ENCODE results near the gene CCDC136.

The CCDC136 gene

DNA sequence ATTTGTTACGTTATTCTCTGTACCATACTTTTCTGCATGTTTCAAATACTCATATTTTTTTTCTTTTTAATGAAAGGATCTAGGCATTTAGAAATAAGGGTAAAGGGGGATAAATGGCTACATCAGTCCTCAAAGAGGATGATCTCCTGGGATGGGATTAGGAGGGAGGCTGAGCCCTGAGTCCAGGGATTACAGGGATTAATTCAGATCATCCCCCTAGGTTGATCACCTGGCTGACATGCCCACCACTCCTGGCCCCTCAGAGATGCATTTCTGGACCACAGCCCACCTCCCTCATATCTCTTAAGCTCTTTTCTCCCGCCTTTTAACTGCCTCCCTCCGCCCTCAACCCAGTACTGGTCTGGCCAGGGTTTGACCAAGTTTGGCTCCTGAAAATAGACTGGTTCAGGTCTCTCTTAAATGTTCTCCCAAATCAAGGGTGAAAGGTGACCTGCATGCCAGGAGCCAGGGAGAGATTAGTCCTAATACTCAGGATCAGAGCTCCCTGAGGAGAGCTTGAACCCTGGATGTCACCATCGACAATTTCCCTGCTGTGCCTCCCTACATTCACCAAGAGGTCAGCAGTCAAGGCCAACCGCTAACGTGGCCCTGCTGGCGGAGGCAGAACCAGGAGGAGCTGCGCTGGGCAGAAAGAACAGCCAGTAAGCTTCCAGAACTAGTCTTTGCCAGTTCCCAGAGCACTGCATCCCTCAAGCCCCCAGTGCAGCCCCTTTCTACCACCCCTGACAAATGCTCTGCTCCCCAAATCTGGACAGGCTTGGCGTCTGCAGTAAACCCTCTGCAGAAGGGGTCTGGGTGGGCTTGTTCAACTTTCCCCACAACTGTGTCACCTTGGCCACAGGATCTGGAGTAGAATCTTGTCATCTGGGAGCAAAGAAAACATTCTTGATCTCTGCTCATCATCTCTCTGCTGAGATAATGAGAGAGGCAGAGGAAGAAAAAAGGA, 3.0 kb upstream of the CCDC136 start:
- no peak for DNase-seq (ENCODE audit: extremely low read depth, low read depth)
- TF ChIP-seq, protein P1, sequence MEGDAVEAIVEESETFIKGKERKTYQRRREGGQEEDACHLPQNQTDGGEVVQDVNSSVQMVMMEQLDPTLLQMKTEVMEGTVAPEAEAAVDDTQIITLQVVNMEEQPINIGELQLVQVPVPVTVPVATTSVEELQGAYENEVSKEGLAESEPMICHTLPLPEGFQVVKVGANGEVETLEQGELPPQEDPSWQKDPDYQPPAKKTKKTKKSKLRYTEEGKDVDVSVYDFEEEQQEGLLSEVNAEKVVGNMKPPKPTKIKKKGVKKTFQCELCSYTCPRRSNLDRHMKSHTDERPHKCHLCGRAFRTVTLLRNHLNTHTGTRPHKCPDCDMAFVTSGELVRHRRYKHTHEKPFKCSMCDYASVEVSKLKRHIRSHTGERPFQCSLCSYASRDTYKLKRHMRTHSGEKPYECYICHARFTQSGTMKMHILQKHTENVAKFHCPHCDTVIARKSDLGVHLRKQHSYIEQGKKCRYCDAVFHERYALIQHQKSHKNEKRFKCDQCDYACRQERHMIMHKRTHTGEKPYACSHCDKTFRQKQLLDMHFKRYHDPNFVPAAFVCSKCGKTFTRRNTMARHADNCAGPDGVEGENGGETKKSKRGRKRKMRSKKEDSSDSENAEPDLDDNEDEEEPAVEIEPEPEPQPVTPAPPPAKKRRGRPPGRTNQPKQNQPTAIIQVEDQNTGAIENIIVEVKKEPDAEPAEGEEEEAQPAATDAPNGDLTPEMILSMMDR (IDR thresholded peaks at IDR 0.05; ENCODE audit: low read depth, low read length) = no peak

DNA sequence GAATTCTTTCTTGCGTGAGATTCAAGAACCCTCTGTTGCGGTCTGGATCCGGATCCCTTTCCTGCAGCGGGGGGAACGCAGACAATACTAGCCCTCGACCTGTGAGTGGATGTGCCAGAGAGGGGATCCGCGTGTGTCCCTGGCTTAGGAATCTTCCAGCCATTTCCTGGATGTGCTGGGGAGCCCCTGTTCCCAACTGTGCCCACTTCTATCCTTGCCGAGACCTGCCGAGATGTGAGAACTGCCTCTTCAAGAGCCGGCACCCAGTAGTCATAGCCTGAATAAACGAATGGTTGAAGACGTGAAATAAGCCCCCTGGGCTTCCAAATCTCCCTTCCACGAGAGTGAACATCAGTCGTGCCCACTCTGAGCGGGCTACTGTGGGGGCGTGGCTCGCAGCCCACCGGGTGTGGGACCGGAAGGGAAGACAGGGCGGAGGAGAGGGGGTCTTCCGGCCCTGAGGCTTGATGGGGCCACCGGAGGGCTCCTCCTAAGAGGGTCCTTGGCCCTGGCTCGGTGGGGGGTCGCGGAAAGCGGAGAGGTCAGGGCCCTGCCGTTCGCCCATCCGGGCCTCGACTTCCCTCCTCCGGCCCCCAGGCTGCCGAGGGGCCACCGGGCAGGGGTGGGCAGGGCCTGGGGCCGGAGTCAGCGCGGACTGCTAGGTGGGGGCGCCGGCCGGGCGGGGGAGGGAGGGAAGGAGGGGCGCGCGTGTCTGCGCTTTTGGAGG, 1.3 kb upstream of the CCDC136 start:
- DNase-seq (ENCODE audit: extremely low read depth, low read depth) = no peak
- TF ChIP-seq, protein P1 (IDR thresholded peaks at IDR 0.05; ENCODE audit: low read depth, low read length) = no peak

DNA sequence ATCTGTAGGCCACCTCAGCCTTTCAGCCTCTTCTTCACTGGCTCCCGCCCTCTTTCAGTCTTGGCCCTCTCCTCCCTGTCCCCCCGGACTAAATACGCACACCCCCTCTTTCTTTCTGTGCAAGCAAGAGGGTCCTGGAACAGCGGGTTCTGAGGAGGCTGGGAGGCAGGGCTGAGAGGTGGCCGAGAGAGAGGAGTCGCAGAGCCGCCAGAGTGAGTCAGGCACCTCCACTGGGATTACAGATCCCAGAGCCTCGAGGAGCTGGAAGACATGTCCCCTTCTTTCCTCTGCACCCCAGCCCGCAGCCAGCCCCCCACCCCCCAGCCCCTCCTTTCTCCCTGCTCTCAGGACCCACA, 182 bp downstream of the CCDC136 start:
- DNase-seq (ENCODE audit: extremely low read depth, low read depth) = no peak
- TF ChIP-seq, protein P1 (IDR thresholded peaks at IDR 0.05; ENCODE audit: low read depth, low read length) = no peak

DNA sequence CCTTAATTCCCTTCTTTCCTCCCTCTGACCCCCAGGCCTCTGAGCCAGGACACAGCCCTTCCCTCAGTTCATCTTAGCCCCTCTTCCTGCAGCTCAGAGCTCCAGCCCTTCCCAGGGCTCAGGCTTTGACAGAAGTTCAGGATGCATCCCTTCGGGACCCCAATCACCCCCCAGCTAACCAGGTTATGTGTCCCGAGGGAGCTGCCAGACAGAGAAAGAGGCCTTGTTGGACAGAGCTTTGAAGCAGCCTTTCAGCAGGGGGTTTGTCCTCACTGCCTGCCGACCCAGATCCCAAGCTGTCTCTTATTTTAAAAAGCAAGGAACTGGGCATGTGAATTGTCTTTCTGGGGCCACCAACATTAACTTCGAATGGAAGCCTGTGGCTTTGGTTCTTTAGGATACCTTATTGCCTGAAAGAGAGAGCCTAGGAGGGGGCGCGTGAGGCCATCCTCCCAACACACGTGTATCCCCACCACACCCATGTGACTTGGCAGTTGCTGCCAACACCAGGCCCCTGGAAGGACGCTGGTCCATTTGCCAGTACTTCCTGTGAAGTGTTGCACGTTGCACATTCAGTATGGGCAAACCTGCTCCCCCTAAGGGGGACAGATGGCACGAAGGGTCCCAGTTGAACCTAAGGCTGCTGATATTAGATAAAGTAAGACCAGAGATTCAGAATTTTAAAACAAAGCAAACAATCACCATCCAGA, 858 bp downstream of the CCDC136 start:
- DNase-seq (ENCODE audit: extremely low read depth, low read depth) = no peak

DNA sequence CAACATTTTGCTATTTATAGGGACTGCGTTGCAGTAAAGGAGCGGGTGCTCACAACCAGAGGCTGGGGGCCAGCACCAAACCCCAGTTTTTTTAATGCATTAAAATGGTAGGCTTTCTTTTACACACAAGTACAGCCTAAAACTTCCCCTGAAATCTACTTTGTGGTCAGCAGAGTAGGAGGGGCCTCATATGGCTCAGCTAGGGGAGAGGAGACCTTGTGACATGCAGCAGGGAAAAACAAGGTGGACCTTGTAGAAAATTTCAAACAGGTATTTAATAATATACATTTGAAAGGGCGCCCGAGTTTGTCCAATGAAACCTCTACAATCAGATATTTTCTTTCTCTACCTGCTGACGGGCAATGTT, 1.4 kb downstream of the CCDC136 start:
- TF ChIP-seq, protein P1 (IDR thresholded peaks at IDR 0.05; ENCODE audit: low read depth, low read length) = no peak
- DNase-seq (ENCODE audit: extremely low read depth, low read depth) = no peak

More for the DNA sequence above, 858 bp downstream of the CCDC136 start:
- TF ChIP-seq, protein P1 (IDR thresholded peaks at IDR 0.05; ENCODE audit: low read depth, low read length) = no peak

DNA sequence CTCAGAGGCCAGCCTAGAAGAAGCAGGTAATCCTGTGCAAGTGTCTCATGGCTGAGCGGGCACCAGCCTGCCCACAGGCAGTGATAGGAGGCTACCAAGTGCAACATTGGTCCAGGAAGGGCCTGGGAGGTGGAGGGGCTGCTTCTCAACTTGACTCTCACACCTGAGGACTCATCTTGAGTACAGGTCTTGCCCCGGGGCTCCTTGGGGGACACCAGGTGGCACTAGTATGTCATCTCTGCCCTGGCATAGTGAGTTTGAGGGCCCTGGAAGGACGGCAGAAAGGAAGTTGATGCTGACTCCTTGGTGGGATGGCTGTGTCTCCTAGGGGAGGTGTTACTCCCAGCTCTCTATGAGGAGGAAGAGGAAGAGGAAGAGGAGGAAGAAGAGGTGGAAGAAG, 2.3 kb downstream of the CCDC136 start:
- DNase-seq (ENCODE audit: extremely low read depth, low read depth) = no peak
- TF ChIP-seq, protein P1 (IDR thresholded peaks at IDR 0.05; ENCODE audit: low read depth, low read length) = no peak

Data from AG09319 (cell line).